ENCODE measurements around the gene C5orf47. TPM values are rescaled to one million over a fixed set of nuclear protein-coding genes. Genes with fewer than 3 reads are reported as not detected.

Gene C5orf47
- total RNA-seq (under 1 TPM in 2 of 4 donors, not detected in 2; 0.11 to 0.17 TPM), polyA plus RNA-seq (under 1 TPM; 0.01 to 0.49 (median 0.14) TPM)
- long read RNA-seq, donor 1 = 0 reads
- long read RNA-seq, donor 2 = 0 reads

DNA sequence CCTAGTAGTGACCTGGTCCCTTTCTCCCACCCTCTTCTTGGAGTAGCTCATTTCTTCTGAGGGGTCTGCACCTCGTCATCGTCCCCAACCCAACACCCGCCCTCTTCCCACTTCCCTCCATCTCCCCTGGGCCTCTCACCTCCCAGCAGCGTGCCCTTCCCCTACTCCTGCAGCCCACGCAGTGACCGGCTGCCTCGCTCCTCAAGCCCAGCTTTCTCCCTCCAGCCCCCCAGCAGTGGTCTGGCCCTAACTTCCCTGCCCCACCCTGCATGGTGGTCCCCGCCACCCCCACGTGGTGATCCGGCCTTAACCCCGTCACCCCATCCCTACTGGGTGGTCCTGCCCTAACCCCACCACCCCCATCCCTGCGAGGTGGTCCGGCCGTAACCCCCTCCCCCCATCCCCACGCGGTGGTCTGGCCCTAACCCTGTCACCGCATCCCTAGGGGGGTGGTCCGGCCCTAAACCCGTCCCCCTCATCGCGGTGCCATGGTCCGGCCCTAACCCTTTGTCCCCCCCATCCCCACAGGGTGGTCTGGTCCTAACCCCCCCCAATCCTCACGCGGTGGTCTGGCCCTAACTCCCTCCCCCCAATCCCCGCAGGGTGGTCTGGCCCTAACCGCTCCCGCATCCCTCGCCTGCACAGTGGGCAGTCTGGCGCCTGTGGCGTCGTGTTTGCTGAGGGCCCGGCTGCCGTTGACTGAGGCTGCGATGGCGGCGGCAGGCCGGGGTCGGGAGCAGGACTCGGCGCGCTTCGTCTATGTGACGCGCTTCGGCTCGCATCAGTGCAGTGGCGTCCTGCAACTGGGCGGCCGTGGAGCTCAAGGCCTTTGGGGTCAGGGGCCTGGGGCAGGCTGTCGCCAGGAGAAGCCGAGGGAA, at the start of gene C5orf47:
C5orf47 (plus strand) TSS at position 617 of the 878 bp plus-strand sequence; CDS start at position 711, 94 bp downstream.
- Histone ChIP-seq H3K4me1 (no peaks in the 10 kb centered on the region), H3K36me3 (ENCODE audit: insufficient read depth in 1 of 2, low read depth in 1 of 2) (no peaks in the 10 kb centered on the region), H3K27me3 (ENCODE audit: insufficient read depth in 3 of 3, low read length in 2 of 3) (peaks cover 0 to 2% (median 0%) of the 10 kb centered on the region in 3 donors), H3K9me3 (no peaks in the 10 kb centered on the region), H3K4me3 (no peak within 1 kb of the TSS), H3K27ac (no peak within 1 kb of the TSS)
- DNase-seq (no peak), ATAC-seq (peak in 1 of 4 donors; percentile 31)
- TF ChIP-seq, protein P1, sequence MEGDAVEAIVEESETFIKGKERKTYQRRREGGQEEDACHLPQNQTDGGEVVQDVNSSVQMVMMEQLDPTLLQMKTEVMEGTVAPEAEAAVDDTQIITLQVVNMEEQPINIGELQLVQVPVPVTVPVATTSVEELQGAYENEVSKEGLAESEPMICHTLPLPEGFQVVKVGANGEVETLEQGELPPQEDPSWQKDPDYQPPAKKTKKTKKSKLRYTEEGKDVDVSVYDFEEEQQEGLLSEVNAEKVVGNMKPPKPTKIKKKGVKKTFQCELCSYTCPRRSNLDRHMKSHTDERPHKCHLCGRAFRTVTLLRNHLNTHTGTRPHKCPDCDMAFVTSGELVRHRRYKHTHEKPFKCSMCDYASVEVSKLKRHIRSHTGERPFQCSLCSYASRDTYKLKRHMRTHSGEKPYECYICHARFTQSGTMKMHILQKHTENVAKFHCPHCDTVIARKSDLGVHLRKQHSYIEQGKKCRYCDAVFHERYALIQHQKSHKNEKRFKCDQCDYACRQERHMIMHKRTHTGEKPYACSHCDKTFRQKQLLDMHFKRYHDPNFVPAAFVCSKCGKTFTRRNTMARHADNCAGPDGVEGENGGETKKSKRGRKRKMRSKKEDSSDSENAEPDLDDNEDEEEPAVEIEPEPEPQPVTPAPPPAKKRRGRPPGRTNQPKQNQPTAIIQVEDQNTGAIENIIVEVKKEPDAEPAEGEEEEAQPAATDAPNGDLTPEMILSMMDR (IDR thresholded peaks at IDR 0.05) = no peak
- 94 to 96% (median 95%) methylated on average over 51 of the region's 51 CpGs for WGBS, 3 donors
- intact Hi-C loops (cut with DNase I) = loop anchor here in 1 of 2 donors (10.0 kb wide), 1 partner anchor 694 kb away; no protein-coding TSS in a partner anchor

DNA sequence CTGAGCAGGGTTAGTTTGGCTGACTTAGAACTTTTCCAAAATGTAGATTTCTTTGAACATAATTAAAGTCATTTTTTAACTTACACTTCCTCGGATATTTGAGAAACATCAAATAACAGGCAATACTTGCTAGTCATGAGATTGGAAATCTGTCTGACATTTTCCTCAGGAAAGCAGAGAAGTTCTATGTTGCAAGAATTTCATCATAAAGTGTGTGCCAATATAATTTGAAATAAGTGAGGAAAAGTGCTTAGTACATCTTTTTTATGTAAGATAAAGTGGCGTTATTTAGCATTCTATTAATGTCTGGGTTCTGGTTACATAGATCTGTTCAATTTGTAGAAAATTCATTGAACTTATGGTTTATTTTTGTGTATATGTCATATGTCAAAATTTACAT, 48.7 kb upstream of the C5orf47 start:
- H3K27me3 ChIP-seq (ENCODE audit: insufficient read depth in 3 of 3, low read length in 2 of 3) = no peaks in the 10 kb centered on the region
- no peaks in the 10 kb centered on the region for H3K9me3 ChIP-seq
- no peak overlapping the region for H3K4me3 ChIP-seq
- 78 to 87% (median 80%) methylated on average over 2 of the region's 2 CpGs for WGBS, 3 donors
- TF ChIP-seq, protein P1 (IDR thresholded peaks at IDR 0.05) = no peak
- DNase-seq (no peak), ATAC-seq (peak in 1 of 4 donors; percentile 4)
- H3K4me1 ChIP-seq = peaks cover 76% of the 10 kb centered on the region
- peaks cover 0 to 12% of the 10 kb centered on the region in 2 donors for H3K36me3 ChIP-seq (ENCODE audit: insufficient read depth in 1 of 2, low read depth in 1 of 2)
- peak overlapping the region; percentile 65 for H3K27ac ChIP-seq
- intact Hi-C loops (cut with DNase I) = no loop called here

GRCh38 chr5:173941102-173941501, 47.9 kb upstream of the C5orf47 start:
- ATAC-seq (no peak), DNase-seq (no peak)
- Histone ChIP-seq H3K4me1 (peaks cover 67% of the 10 kb centered on the region), H3K27ac (peak overlapping the region; percentile 65), H3K9me3 (no peaks in the 10 kb centered on the region), H3K27me3 (ENCODE audit: insufficient read depth in 3 of 3, low read length in 2 of 3) (no peaks in the 10 kb centered on the region), H3K36me3 (ENCODE audit: insufficient read depth in 1 of 2, low read depth in 1 of 2) (peaks cover 0 to 19% of the 10 kb centered on the region in 2 donors), H3K4me3 (no peak overlapping the region)
- intact Hi-C loops (cut with DNase I) = no loop called here
- TF ChIP-seq, protein P1 (IDR thresholded peaks at IDR 0.05) = no peak
- 79 to 88% (median 81%) methylated on average over 2 of the region's 2 CpGs for WGBS, 3 donors

DNA sequence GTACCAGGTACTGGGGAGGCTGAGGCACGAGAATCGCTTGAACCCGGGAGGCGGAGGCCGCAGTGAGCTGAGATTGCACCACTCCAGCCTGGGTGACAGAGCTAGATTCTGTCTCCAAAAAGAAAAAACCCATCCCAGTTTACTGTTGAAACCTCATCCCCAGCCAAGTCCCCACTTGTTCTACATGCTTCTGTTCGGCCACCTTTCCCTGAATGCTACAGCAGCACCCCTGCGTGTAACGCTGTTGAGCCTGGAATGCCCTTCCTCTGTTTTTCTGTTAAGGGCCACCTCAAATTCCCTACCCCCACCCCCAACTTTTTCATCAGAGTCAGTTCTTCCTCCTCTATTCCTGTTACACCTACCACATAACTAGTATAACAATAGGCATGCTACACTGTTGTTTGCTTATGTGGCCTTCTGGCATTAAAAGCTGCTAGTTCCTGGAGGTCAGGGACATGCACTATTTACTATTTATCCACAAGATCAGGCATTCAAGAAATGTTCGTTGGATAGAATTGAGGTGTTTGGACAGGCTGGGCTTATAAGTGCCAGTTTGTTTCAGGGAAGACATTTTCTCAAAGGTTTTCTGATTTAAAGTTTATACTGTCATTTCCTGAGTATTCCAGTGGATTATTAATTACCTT, 47.1 kb upstream of the C5orf47 start:
- no peak for DNase-seq
- peaks cover 6 to 22% of the 10 kb centered on the region in 2 donors for H3K36me3 ChIP-seq (ENCODE audit: insufficient read depth in 1 of 2, low read depth in 1 of 2)
- H3K9me3 ChIP-seq = no peaks in the 10 kb centered on the region
- ATAC-seq = peak; percentile 5 to 26 (median 14)
- intact Hi-C loops (cut with DNase I) = no loop called here
- H3K4me1 ChIP-seq = peaks cover 64% of the 10 kb centered on the region
- no peak overlapping the region for H3K4me3 ChIP-seq
- 63 to 71% (median 68%) methylated on average over 9 of the region's 9 CpGs for WGBS, 3 donors
- H3K27me3 ChIP-seq (ENCODE audit: insufficient read depth in 3 of 3, low read length in 2 of 3) = no peaks in the 10 kb centered on the region
- TF ChIP-seq, protein P1 (IDR thresholded peaks at IDR 0.05) = no peak
- H3K27ac ChIP-seq = peak overlapping the region; percentile 65

Measured in psoas muscle (tissue), 8 donors.